ENCODE data around the gene ACVR1B. TPM values are rescaled to one million over a fixed set of nuclear protein-coding genes. Genes with fewer than 3 reads are reported as not detected.

Gene ACVR1B
- total RNA-seq, 1 experiment from 2014 or later: 3.2 TPM

DNA sequence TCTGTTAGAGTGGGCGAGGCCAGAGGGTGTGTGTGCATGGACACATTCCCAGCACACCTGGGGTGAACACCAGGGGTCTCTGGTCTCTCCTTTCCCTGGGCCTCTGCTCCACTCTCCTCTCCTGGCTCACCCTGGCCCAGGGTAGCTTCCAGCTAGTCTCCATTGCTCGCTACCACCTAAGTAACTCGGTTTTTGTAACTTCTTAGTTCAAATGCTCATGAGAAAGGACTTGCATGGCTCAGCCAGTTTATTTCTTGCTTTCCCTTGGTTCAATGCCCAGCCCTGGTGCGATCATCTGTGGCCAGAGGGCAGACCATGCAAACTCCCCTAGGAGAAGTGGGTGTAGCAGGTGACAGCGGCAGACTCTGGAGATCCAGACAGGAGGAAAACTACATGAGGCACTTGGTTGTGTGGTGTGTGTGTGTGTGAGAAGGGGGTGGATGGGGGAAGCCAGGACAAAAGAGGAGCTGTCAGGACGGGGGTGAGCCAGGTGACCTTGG is 8.9 kb upstream of the ACVR1B start:
- no peak for DNase-seq (ENCODE audit: low read depth)

GRCh38 chr12:51943346-51943745 is 8.2 kb upstream of the ACVR1B start:
- no peak for DNase-seq (ENCODE audit: low read depth)

GRCh38 chr12:51944608-51945233 is 6.8 kb upstream of the ACVR1B start:
- no peak for DNase-seq (ENCODE audit: low read depth)

- DNase-seq (ENCODE audit: low read depth): no peak
These were observed 4.1 kb upstream of the ACVR1B start for GRCh38 chr12:51947246-51947996.

DNA sequence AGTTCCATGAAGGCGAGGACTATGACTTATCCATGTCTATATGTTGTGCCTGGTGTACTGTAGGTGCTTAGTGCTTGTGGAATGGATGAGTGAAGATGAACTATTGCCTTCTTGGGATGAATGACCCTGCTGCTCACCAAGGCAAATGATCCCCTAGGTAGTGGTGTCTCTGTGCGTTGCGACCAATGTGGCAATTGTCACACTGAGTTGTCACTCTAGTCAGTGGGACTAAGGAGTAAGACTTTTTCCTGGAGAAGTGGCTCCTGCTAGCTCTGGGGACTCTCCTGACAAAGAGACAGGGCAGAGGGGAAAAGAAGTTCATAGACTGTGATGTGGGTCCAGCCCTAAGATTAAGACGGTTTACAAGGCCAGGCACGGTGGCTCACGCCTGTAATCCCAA is 3.4 kb upstream of the ACVR1B start:
- no peak for DNase-seq (ENCODE audit: low read depth)

DNA sequence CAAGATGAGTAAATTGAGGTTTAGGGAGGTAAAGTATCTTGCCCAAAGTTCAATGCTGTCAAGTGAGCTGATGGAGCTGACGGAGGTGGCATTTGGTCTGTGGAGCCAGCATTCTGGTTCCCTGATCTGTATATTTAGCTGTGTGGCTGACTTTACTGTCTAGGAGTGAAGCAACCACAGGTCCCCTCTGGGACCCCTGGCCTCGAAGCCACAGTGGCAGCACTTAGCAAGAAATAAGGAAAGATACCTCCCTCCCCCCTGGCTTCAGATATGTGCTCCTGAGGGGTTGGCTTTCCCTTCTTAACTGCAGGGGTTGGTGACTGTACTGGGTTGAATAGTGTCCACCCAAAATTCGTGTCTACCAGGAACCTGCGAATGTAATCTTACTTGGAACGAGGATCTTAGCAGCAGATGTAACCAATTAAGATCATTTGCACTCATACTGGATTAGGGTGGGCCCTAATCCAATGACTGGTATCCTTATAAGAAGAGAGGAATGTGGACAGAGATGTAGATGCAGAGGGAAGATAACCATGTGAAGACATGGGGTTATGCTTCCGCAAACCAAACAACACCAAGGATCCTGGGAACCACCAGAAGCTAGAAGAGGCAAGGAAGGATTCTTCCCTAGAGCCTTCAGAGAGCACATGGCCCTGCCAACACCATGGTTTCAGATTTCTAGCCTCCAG is 2.0 kb upstream of the ACVR1B start:
- DNase-seq (ENCODE audit: low read depth): no peak

DNA sequence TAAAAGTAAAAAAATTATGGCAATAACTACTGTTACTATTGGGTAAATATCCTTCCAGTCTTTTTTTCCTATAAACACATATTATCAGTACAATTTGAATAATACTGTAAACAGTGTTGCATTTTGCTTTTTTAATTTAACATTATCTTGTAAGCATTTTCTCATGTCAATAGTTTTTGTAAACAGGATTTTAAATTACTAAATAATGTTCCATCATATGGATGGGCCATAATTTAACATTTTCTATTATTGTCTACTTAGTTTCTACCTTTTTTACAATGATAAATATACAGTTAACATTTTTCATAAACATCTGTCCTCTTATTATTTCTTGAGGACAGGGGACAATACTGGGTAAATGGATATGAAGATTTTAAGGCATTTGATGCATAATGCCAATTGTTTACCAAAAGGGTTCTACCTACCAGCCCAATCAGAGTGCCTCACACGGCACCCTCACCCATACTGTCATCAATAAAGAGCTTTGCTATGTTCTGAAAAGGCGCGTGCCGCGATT is 759 bp upstream of the ACVR1B start:
- DNase-seq (ENCODE audit: low read depth): no peak

- DNase-seq (ENCODE audit: low read depth): no peak
These were observed 584 bp downstream of the ACVR1B start for GRCh38 chr12:51951843-51952722.

DNA sequence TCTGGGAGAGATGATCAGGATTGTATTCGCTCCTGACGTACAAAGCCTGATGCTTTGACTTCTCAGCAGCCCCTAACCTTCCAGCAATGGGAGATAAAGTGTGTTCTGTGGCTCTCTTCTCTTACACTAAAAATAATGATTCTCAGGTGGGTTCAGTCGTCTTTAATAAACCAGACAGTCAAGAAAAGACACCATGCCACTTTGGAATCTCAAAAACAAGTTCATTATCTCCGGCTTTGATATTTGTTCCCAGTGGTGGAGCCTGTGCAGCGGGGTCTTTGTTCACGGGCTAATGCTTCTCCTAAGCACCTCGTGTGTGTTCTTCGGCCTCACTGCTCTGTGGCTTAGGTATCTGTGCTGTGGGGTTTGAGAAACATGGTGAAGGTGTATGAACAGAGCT is 1.6 kb downstream of the ACVR1B start:
- DNase-seq (ENCODE audit: low read depth): no peak

DNA sequence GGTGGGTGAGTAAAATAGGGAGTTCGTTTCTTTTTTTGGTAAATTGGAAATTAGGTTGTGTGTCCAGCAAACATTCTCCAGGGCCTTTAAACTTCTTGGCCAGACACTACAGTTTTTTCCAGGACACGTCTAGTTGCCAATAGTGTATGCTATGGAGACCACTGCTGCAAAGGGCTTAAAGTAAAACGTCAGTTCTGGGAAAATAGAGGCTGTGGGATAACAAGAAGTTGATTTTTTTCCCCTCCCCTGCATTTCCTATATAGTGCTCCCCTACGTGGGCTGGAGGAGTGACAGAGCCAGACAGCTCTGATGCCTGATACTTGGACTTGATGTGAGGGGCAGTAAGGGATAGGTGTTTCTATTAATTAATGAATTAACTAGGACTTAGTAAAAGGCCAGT is 2.4 kb downstream of the ACVR1B start:
- no peak for DNase-seq (ENCODE audit: low read depth)

GRCh38 chr12:51954561-51955361 is 3.3 kb downstream of the ACVR1B start:
- no peak for DNase-seq (ENCODE audit: low read depth)

DNA sequence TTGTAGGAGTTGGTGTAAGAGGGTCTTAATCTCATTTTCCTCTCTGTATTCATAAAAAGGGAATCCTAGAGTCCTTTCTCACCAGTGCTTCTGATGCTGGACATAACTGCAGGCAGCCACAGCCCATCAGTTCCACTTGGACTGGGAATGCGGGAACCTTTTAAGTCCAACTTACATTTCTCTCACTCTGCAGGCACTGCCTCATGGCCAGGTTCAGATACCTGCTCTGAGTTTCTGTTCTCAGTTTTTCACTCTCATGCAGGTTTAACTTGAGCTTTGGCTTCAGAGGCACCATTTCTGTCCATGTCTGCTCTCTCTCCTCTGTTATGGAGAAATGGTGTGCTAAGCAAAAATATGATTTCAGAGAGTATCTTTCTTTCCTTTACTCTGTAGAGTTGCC is 4.2 kb downstream of the ACVR1B start:
- no peak for DNase-seq (ENCODE audit: low read depth)

GRCh38 chr12:51958542-51958941 is 7.0 kb downstream of the ACVR1B start:
- DNase-seq (ENCODE audit: low read depth): no peak

- no peak for DNase-seq (ENCODE audit: low read depth)
These were observed 7.7 kb downstream of the ACVR1B start for GRCh38 chr12:51959211-51959610.

DNA sequence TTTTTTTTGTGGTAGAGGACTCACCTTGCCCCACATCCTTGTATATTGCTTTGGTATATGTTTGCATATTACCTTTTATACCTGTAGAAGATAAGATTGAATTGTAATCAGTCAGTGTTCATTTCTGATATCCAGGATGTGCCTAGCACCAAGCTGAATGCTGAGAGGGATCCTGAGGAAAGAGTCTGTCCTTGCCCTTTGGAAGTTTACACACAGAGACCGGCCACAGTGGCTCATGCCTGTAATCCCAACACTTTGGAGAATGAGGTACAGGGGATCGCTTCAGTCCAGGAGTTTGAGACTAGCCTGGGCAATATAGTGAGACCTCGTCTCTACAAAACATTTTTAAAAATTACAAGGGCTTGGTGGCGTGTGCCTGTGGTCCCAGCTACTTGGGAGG is 8.4 kb downstream of the ACVR1B start:
- no peak for DNase-seq (ENCODE audit: low read depth)

- no peak for DNase-seq (ENCODE audit: low read depth)
These were observed 9.0 kb downstream of the ACVR1B start for GRCh38 chr12:51960488-51960887.

DNA sequence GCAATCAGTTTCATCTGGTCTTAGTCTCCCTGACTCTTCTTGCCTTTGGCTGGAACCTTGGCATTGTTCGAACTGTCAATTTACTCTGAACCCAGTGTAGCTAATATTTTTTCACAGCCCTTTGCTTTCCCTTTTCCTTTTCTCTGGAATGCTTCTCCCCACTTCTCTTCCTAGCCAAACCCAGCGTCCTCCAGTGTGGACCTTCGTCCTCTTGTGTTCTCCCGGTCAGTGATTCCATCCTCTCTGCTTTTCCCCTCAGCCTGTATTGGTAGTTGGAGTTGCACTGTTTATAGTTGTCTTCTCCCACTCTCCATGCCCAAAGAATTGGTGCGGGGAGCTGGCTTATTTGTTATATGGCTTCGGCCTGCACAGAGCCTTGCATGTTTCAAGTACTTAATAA is 9.4 kb downstream of the ACVR1B start:
- DNase-seq (ENCODE audit: low read depth): no peak

DNA sequence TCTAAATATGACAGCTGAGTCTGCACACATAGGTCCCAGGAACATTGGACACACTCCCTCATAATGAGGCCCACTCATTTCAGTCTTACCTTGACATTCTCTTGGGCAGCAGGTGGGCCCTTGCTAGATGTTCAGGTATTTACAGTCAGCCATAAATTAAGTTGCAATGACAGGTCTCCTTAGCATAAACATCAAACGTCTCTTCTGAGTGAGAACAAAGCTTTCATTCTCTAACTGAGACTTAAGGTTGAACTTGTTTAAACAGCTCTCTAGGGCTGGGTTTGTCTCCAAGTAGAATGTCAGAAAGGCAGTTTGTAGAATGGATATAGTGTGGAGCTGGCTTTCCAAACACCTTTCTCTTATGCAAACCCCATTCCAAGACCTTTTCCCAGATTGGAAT is 10.3 kb downstream of the ACVR1B start:
- DNase-seq (ENCODE audit: low read depth): no peak

- no peak for DNase-seq (ENCODE audit: low read depth)
These were observed 11.2 kb downstream of the ACVR1B start for GRCh38 chr12:51962737-51963136.

- no peak for DNase-seq (ENCODE audit: low read depth)
These were observed 12.0 kb downstream of the ACVR1B start for GRCh38 chr12:51963477-51963876.

- no peak for DNase-seq (ENCODE audit: low read depth)
These were observed 18.1 kb downstream of the ACVR1B start for GRCh38 chr12:51969643-51970042.
